ENCODE measurements around the gene TSPAN18. TPM values are rescaled to one million over a fixed set of nuclear protein-coding genes. Genes with fewer than 3 reads are reported as not detected.

Gene TSPAN18
- polyA plus RNA-seq, 1 of the 3 experiments (the other 2 are of a cell fraction): 0.72 TPM

- TF ChIP-seq IRF3 (IDR thresholded peaks at IDR 0.05; ENCODE audit: low read depth, low read length) (no peak), PBX3 (IDR thresholded peaks at IDR 0.05) (no peak), EP300 (IDR thresholded peaks at IDR 0.05; ENCODE audit: borderline replicate concordance in 1 of 2, low read depth in 1 of 2, low read length in 1 of 2) (peak in 1 of 2 experiments; percentile 80; a peak in 2 of 4 replicates), EZH2phosphoT487 (IDR thresholded peaks at IDR 0.05; ENCODE audit: borderline replicate concordance, low read depth) (no peak), FOXM1 (IDR thresholded peaks at IDR 0.05; ENCODE audit: low read depth) (no peak), RCOR1 (IDR thresholded peaks at IDR 0.05; ENCODE audit: low read length) (peak; percentile 59; the same call in 1 of the 2 replicates), JUND (IDR thresholded peaks at IDR 0.05) (no peak), MXI1 (IDR thresholded peaks at IDR 0.05; ENCODE audit: low read depth, low read length) (no peak), RFX5 (IDR thresholded peaks at IDR 0.05; ENCODE audit: low read length) (no peak), SIN3A (IDR thresholded peaks at IDR 0.05; ENCODE audit: borderline replicate concordance, low read depth, low read length) (no peak), NRF1 (IDR thresholded peaks at IDR 0.05; ENCODE audit: low read depth, low read length) (no peak)
Observed at GRCh38 chr11:44726283-44727113, at the start of gene TSPAN18 (continued).

GRCh38 chr11:44680982-44681597 lies 45.7 kb upstream of the TSPAN18 start:
- Histone ChIP-seq H3K4me2 (no peak overlapping the region), H3K36me3 (replicated peaks in 1 of 2; ENCODE audit: control insufficient read depth in 1 of 2, insufficient read depth in 2 of 2, low read length in 1 of 2) (no peaks in the 10 kb centered on the region), H2AFZ (ENCODE audit: low read depth) (no peak overlapping the region), H3K4me1 (ENCODE audit: control insufficient read depth in 1 of 2, insufficient read depth in 2 of 2, low read depth in 1 of 2, low read length in 1 of 2) (peaks cover 0 to 8% of the 10 kb centered on the region in 2 experiments; a peak in 1 of 4 replicates), H3K9me3 (no peaks in the 10 kb centered on the region), H3K27ac (ENCODE audit: low read depth in 2 of 2, low read length in 1 of 2) (no peak overlapping the region), H3K9ac (no peak overlapping the region), H3K79me2 (ENCODE audit: insufficient read depth) (no peaks in the 10 kb centered on the region), H3K27me3 (ENCODE audit: insufficient read depth) (no peaks in the 10 kb centered on the region; the same call in 1 of the 2 replicates), H3K9me2 (no peaks in the 10 kb centered on the region), H3K4me3 (ENCODE audit: low read depth in 2 of 2, low read length in 1 of 2) (no peak overlapping the region), H4K20me1 (ENCODE audit: insufficient read depth) (no peaks in the 10 kb centered on the region), H3F3A (replicated peaks; ENCODE audit: insufficient read depth) (no peaks in the 10 kb centered on the region)
- no peak for DNase-seq
- CTCF ChIA-PET: interaction anchor here (0.7 kb wide), 1 partner anchor 23 kb away, joined by 3 read pairs; no protein-coding TSS in a partner anchor
- no peak for TF ChIP-seq CHD2 (IDR thresholded peaks at IDR 0.05; ENCODE audit: low read length, partially characterized antibody)
- POLR2A ChIA-PET: no interaction called here
- WGBS (ENCODE audit: low lambda C conversion rate): 58% methylated on average over 6 of the region's 9 CpGs
